ENCODE results near the gene VCPKMT.
"Not testable (repeated sequence)": the region's sequence is repeated elsewhere in the genome, so short reads cannot be mapped to it uniquely, and the experiment has no call there.

VCPKMT gene

GRCh38 chr14:50091240-50091913 is 25.0 kb downstream of the VCPKMT start:
- DNase-seq, result no peak

GRCh38 chr14:50089208-50089607 is 27.2 kb downstream of the VCPKMT start:
- DNase-seq, result no peak

GRCh38 chr14:50088731-50089130 is 27.6 kb downstream of the VCPKMT start:
- no peak for DNase-seq

- DNase-seq, result no peak
These were observed 28.3 kb downstream of the VCPKMT start for GRCh38 chr14:50088117-50088515.

GRCh38 chr14:50087341-50088116 is 28.8 kb downstream of the VCPKMT start:
- no peak for DNase-seq

GRCh38 chr14:50086321-50086711 is 30.1 kb downstream of the VCPKMT start:
- no peak for DNase-seq

GRCh38 chr14:50085570-50086320 is 30.6 kb downstream of the VCPKMT start:
- DNase-seq, result no peak

GRCh38 chr14:50084666-50085065 is 31.7 kb downstream of the VCPKMT start:
- no peak for DNase-seq

- DNase-seq, result no peak
These were observed 32.7 kb downstream of the VCPKMT start for GRCh38 chr14:50083467-50084337.

- DNase-seq, result no peak
These were observed 33.4 kb downstream of the VCPKMT start for GRCh38 chr14:50082784-50083466.

- no peak for DNase-seq
These were observed 34.0 kb downstream of the VCPKMT start for GRCh38 chr14:50082308-50082742.

GRCh38 chr14:50079103-50079502 is 37.3 kb downstream of the VCPKMT start:
- DNase-seq, result not testable (repeated sequence)

- DNase-seq, result not testable (repeated sequence)
These were observed 42.7 kb downstream of the VCPKMT start for GRCh38 chr14:50073663-50074062.

- DNase-seq, result no peak
These were observed 44.0 kb downstream of the VCPKMT start for GRCh38 chr14:50072395-50072794.

- DNase-seq, result no peak
These were observed 45.4 kb downstream of the VCPKMT start for GRCh38 chr14:50070840-50071548.

GRCh38 chr14:50070230-50070629 is 46.1 kb downstream of the VCPKMT start:
- no peak for DNase-seq

- no peak for DNase-seq
These were observed 47.0 kb downstream of the VCPKMT start for GRCh38 chr14:50069325-50069724.

GRCh38 chr14:50068496-50068895 is 47.9 kb downstream of the VCPKMT start:
- no peak for DNase-seq

GRCh38 chr14:50067723-50068495 is 48.5 kb downstream of the VCPKMT start:
- DNase-seq, result no peak

- no peak for DNase-seq
These were observed 50.8 kb downstream of the VCPKMT start for GRCh38 chr14:50065583-50065982.

GRCh38 chr14:50064993-50065392 is 51.4 kb downstream of the VCPKMT start:
- DNase-seq, result no peak

All from NCI-H1092 (cell line).